GM19328 (cell line): ENCODE results near the gene PDE4D.
"Not testable (repeated sequence)": the region's sequence is repeated elsewhere in the genome, so short reads cannot be mapped to it uniquely, and the experiment has no call there.

Experiments used
- ATAC-seq: cut with Tn5 transposase; IDR thresholded peaks from one replicate; pipeline ENCODE4 v1.9.1; 2021; ENCODE audit warnings: mild to moderate bottlenecking, moderate library complexity; ENCODE audit not compliant: unreplicated experiment

Gene PDE4D

DNA sequence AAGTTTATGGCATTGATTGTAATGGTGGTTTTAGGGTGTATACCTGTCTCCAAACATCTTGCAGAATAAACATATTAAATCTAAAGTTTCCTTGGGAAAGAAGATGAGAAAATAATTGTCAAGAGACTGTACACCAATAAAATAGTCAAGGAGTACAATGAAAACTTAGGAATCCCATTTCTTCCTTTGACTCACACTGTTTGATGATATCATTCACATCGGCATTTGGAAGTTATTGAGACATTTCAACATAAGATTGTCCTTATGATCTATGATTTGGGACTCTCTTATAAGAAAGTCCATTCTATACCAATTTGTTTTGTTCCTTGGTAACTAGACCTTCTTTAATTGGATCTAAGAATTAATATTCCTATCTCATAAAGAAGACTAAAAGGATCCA is 828.0 kb downstream of the PDE4D start:
- ATAC-seq = no peak

DNA sequence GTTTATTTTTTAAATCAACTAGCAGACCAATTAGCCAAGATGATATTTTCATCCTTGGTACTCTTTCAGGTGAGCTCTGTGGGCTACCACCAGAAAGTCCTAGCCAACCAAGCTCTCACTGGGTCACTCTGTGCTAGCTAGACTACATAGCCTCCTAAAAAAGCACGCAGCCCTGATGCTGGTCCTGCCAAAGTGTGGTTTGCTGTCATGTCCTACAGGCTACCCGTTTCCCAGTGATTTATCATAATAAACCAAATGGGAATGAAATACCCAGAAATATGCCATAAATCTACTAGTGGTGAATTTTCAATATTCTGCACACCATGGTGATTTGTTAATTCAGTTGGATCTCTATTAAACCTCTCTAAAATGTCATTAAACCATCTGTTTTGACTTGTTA is 829.2 kb downstream of the PDE4D start:
- no peak for ATAC-seq

DNA sequence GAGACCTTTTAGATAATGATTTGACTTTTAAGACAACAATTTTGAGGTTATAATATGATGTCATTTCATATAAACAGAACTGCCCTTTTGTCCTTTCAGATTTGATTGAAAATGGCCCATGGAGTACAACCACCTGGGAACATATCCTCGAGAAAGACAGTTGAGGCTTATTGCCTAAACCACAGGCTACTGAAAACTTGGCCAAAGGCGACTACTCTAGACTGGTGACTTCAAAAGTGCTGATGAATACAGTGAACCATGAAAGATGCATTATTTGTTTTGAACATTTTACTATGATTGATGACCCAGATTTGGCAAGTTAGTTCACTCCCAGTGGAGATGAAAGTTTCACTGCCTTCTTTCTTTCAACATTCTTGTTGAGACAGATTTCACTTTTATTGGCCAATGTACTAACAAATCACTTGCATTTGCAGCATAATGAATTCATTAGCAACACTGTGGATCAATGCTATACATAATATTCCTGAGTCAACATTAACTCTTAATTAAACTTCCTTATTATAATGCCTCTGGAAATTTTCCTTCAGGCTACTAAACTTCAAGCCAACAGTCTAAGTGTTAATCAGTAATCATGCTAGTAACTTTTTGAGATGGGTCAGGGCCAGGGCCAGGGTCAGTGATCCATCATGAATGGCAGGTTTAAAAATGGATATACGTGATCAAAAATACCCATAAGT is 830.4 kb downstream of the PDE4D start:
- ATAC-seq = no peak

DNA sequence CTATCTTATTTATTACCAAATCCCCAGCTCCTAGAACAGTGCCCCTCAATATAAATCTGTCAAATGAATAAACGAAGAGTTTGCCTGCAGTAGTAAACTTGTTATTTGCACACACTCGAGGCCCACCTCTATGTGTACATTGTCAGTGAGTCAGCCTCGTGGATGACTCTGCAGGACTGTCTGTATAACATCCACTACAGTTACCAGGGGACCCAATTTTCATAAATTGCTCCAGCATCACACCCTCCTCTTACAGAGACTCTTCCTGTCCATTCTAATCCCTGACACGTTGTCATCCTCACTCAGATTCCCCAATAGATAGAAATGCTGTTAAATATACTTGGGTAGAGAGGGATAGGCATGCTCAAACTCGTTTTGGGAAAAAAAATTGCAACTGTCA is 832.1 kb downstream of the PDE4D start:
- ATAC-seq = no peak

DNA sequence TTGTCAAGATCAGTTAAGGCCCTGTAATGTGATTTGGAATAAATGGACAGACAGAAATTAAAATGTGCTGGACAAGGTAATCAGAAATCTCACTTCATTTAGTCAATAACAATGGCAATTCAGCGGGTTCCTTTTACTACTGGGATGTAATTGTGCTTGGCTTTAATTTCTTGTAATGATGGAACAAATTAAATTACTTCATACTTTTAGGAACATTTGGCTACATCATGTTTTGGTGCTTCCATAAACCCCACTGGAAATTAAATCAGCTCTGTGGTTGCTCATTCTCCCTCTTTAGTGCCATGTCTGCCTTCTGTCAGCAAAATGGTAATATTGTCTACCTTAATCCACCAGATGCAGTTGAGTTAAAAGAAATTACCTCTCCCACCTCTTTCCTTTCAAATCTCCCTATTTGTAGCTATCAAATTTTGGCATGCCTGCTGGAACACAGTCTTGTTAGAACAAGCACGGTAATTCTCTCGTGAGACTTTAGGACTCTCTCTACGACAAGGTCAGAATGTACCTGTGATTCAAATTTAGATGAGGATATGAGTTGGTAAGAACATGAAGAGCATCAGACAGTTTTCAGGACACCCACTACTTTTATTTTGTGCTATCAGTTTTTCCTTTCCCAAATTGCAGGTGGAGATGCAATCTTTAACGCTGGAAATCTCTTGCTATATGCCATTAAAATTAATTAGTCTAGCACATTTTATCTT is 834.4 kb downstream of the PDE4D start:
- no peak for ATAC-seq

DNA sequence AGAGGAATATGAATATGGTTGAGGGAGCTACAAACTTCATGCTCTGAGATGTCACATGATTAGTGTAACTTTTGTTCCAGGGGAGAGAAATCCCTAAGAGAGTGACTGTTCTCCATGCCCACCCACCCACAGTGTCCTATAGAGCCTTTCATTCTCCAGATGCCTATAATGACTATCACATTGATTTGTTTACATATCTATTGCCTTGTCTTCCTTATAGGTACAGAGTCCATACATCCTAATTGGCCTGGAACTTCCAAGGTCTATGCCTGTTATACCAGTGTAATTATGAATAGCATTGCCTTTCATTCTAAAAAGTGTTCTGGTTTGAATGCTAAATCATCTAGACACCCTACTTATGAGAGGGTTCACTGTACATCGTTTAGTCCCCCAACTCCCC is 835.3 kb downstream of the PDE4D start:
- no peak for ATAC-seq

DNA sequence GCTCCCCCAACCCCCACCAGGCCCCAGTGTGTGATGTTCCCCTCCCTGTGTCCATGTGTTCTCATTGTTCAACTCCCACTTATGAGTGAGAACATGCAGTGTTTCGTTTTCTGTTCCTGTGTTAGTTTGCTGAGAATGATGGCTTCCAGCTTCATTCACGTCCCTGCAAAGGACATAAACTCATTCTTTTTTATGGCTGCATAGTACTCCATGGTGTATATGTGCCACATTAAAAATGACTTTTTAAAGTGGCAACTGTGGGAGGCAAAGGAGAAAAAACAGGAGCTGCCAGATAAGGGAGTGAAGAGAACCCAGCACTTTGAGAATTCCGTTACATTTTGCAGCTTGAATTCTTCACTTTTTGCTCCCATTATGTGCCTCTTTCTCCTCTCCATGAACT is 836.9 kb downstream of the PDE4D start:
- not testable (repeated sequence) for ATAC-seq

DNA sequence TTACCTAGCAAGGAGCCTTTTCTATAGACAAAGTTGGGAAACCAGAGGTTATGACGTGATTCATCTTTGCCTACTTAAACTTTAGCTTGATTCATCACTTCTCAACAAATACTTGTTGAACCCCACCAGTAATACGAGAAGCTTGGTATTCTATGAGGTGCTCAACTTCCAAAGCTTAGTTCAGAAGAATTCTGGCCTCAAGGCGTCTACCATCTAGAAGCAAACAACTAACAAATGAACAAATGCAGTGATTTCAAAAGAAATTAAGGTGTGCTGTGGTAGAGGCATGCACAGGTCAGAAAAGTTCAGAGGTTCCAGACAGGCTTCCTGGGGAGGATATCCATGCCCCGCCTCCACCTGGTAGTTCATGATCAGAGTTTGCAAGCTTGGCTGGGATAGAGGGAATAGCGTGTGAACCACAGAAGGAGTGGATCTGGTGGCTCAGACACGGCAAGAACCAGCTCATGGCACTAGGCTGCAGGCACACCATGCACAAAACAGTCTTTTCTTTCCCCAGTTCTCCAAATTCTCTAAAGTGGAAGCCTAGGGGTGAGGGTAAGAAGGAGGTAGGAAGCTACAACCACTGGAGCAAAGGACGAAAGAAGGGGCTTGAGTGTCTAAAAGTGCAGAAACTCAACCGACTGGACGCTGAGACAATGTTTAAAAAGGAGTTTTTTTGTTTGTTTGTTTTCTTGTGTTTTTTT is 837.6 kb downstream of the PDE4D start:
- ATAC-seq = no peak

DNA sequence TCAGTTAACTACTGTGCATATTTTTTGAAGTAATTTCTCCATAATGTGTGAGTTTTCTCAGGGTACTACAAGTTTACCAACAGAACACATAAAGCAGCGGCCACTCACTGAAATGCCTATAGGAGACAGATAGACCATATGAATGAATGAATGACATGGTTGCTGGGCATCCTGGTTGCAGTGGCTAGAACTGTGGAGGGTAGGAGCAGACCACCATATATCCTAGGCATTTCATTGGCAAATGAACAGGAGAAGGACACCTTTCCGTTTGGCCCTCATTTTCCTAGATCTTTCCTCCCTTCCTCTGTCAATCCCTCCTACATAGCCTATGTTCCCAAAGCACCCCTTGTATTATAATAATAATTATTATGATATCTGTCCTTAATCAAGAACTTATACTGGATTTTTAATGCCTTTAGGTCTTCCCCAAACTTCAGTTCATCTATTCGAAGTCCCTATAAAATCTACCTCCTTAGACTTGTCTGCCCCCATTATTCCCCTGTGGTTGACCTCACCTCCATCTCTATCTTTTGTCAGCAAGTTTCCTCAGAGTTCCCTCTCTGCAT is 838.5 kb downstream of the PDE4D start:
- no peak for ATAC-seq

DNA sequence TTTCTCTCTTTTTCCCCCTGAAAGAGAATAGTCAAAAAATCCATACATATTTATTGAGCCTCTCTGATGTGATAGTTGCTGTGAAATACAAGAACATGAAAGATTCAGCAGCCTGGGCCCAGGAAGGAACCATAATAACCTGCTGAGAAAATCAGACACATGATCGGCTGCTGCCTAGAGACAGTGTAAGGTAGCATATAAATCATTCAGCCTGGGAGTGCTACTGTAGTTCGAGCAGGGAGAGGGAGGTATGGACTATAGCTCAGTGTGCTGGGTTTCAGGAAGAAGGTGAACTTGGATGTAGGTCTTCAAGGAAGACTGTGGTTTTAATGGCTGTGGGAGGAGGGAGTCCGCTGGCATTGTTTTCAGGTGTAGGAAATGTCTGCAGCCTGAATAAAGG is 841.6 kb downstream of the PDE4D start:
- ATAC-seq = no peak

DNA sequence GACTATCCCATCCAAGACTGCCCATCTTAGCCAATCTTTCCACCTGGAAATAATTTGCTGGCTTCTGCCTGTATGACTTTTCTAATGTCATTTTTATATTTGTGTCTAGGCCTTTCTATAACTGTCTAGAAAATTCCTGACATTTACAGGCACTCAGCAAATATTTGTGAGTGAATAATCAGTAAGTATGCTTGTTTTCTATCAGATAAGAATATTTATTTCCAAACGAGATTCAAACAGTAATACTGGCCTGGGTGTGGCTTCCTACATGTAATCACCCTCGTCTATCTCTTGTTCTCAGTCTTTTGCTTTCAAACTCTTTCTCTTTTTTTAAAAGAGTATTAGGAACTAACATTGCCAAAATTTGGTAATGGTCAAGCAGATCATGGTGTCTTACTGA is 844.4 kb downstream of the PDE4D start:
- no peak for ATAC-seq

DNA sequence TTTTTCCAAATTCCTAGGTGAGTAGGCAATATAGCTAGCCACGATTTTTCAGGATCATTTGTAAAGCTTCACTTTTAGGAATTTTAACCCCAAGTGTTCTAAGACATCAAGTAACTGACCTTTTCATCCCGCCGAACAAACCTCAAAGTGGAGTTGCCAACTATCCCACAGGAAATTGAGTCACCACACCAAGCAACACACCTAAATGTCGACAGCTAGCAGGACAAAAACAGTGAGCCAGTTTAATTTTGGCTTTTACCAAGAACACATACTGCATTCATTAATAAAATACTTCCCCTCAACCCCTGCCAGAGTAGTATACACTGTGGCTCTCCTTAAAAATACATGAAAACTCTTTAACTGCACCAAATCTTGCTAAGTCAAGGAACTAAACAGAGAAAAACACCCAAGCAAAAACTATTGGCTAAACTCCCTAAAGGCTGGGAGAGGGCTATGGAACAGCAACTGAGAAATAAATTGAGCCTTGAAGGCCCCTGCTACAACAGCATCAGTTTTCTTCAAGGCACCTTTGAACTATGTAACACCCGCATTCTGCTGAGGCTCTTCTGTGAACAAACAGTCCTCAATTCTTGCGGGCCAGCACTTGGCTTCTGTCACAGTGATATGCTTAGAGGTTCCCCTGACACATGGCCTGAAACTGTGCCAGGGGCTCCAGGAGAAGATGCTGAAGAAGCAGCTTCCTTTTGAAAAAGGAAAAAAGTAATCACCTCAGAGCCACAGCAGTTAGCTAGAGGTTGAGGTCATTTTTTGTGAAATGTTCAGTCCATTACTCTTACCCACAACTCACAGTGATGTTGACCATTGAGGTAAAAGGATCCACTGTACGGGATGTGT is 851.1 kb downstream of the PDE4D start:
- ATAC-seq = no peak

DNA sequence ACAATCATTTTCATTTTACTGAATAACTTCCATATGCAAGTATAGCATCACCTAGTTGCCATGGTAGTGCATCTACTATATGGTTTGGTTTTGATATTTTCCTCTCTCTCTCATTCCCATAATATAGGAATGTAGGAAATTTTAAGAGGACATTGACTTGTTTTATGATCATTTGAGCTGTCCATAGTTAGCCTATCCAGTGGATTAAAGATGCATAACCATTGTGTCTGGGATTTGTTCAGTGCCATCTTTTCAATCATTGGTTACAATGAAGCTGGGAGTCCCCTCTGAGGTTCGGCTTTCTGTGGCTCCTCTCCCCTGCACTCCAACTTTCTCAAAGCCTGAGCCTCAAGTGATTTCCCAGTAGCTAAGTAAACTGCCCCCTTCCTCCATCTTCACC is 852.2 kb downstream of the PDE4D start:
- no peak for ATAC-seq

DNA sequence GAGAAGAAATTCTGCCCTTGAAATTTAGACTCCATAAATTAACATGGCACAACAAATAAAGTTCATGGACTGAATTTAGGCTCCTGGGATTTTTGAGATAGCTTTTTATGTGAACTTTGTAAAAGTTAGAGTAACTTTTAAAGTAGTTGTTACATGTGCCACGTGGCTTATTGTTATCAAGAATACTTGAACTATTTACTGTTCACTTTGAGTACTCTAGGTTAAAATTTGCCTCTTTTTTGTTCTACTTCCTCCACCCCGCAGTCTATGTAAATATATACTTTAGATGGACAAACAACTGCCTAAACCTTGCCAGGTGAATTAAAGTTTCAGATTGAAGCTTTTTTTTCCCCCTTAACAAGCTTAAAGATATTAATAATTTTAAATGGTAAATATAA is 852.7 kb downstream of the PDE4D start:
- no peak for ATAC-seq

DNA sequence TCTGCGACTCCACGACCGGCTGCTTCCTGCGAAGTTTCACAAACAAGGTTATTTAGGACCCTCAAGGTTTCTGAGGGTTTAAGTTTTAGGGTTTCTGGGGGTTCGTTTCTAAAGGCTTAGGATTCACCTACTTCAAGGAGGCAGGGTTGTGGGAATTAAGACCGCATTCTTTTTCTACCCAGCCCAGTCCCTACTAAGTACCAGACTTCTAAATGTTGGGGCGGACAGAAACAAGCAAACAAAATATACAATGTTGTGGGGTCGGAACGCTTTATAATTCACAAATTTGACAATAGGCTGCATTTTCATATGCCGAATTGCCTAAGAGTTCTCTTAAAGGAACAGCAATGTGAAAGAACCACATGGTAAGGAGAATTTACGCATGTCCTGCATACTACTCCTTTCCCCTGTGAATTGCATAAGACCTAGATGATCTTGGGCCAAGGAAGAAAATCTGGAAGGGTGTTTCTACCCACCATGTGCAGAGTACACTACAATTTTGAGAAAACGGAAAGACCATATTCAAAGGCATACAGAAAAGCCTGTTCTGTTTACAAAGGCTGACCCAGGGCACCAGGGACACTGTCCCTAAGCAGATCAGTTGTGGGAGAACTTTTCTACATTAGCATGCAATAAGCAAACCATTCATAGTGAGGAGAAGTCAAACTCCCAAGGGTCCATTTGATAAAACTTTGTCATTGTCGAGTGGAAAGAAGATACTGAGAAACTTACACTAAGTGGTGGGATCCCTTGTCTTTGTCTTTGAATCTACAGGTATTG is 853.3 kb downstream of the PDE4D start:
- no peak for ATAC-seq

DNA sequence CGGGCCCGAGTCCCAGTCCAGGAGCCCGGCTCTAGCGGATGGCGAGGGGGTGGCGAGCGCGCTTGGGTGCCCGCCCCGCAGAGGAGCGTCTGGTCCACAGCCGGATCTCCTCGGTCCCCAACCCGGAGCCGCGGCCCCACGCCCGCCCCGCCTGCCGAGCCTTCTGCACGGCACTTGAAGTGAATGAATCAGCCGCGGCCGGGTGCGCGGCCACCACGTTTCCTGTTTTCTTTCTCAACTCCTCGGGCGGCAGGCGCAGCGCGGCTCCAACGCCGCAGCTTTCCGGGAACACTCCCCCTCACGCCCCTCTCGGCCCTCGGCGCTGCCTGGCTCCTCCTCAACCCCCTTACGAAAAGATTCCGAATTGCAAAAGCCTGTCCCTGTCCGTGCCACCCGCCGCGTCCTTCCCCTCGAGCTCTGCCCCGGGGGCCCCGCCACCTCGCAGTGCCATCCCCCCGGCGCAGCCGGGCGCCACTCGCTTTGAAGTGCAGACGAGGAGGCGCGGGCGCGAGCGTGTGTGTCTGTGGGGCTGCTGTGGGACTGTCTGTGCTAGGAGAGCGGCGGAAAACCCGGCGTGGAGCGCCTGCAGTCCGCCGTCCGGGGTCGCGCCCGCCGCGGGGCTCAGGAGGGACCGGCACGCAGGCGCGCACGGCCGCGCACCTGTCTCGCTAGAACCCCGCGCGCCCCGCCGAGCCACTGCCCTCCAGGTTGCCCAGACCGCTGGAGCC is 854.1 kb downstream of the PDE4D start:
- ATAC-seq = peak; percentile 64

DNA sequence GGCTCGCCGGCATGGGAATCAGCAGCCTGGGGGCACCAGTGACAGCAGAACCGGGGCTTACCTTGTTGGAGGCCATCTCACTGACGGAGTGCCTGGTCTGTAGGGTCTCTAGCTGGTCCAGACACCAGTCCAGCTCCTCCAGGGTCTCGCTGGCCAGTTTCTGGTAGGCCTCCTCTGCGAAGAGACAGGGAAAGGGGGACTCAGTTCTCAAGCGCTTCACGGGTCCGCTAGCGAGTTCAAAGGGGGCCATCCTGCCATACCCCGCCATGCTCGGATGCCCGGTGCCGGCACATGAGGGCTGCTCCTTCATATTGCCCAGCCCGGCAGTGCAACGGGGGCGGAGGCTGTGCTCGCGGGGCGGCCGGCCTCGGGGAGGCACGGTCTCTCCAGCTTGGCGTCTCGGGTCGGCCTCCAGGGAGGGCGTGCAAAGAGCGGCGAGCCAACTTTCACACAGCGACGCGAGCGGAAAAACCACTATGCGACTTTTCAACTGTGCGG is 854.7 kb downstream of the PDE4D start:
- ATAC-seq = no peak

DNA sequence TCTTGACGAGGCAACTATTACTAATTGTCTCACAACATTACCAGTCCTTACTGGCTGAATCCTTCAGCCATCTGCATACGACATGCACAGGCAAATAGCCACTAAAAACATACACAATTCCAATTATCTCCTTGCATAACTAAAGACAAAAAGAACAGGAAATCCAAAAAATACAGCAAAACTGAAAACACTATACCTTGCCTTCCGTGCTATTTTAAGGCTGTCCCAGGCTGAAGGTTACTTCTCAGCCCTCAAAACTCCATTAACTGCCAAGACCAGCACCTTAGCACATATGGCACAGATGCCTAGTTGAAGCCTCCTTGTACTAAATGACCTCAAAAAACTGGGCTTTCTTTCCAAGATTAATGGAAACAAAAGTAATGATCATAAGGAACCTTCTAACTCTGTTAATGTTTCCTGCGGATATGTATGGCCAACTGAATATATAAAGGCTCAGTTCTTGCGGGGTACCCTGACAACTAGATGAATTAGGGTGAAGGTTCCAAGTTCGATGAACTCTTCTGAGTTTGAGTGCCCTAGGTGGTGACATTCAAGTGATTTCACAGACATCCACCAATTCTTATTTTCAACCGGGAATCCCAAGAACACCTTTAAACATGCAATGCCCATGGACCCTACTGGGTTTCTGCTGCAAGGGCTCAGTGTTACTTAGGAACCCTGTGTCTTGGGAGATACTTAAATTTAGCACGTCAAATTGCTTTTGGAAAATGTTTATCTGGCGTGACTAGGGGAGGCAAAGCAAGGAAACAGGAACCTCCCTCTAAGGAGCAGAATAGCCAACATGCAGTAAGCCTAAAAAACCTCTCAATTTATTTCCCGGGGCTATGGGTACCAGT is 855.4 kb downstream of the PDE4D start:
- ATAC-seq = no peak
